Keratinocyte (primary cell): ENCODE data around the gene ARID1B. TPM values are rescaled to one million over a fixed set of nuclear protein-coding genes. Genes with fewer than 3 reads are reported as not detected.

Source experiments
- DNase-seq: peaks from one replicate; pipeline ENCODE4 v3.0.0-alpha.2; 2011; ENCODE audit warnings: low read depth, missing footprints, low spot score
- FAIRE-seq: peaks from 2 replicates; lab custom pipeline; 2011; peaks lifted over from hg19 to GRCh38; lab: Jason Lieb, UNC
- H2AFZ ChIP-seq: 2 replicates; pipeline ENCODE4 v1.6.0; 2012; ENCODE audit warnings: low read length, control low read depth, inconsistent platforms; ENCODE audit not compliant: control insufficient read depth
- H3K27ac ChIP-seq: 2 replicates; pipeline ENCODE4 v1.5.1; 2011; ENCODE audit warnings: low read length; ENCODE audit not compliant: control insufficient read depth, insufficient read depth
- H3K27me3 ChIP-seq: 3 replicates; pipeline ENCODE4 v1.6.0; 2011; ENCODE audit warnings: low read length; ENCODE audit not compliant: control insufficient read depth, insufficient read depth; ENCODE audit errors: extremely low read depth
- H3K36me3 ChIP-seq, 2 experiments: 2 replicates in 1 of 2; 3 replicates in 1 of 2; pipeline ENCODE4 v1.5.1; 2011; ENCODE audit warnings: low read length in 2 of 2, mild to moderate bottlenecking in 1 of 2; ENCODE audit not compliant: control insufficient read depth in 2 of 2, insufficient read depth in 2 of 2; ENCODE audit errors: extremely low read depth in 1 of 2
- H3K4me1 ChIP-seq: 3 replicates; pipeline ENCODE4 v1.5.1; 2011; ENCODE audit warnings: low read length; ENCODE audit not compliant: control insufficient read depth, insufficient read depth; ENCODE audit errors: extremely low read depth
- H3K4me2 ChIP-seq: 3 replicates; pipeline ENCODE4 v1.6.0; 2011; ENCODE audit warnings: low read depth, low read length; ENCODE audit not compliant: control insufficient read depth, insufficient read depth; ENCODE audit errors: extremely low read depth
- H3K4me3 ChIP-seq, 3 experiments: fragments of 200-600 bp in 1 of 3; sonication (generic) in 1 of 3; 2 replicates in 2 of 3; 3 replicates in 1 of 3; pipeline ENCODE4 v1.5.1; 2011 to 2016; ENCODE audit warnings: low read length in 3 of 3, mild to moderate bottlenecking in 3 of 3, control low read depth in 2 of 3, inconsistent platforms in 1 of 3, low read depth in 1 of 3, mixed read lengths in 1 of 3, mixed run types in 1 of 3, moderate library complexity in 1 of 3; ENCODE audit not compliant: control insufficient read depth in 2 of 3, insufficient read depth in 2 of 3; ENCODE audit errors: extremely low read depth in 1 of 3
- H3K79me2 ChIP-seq: 2 replicates; pipeline ENCODE4 v1.6.0; 2012; ENCODE audit warnings: low read length; ENCODE audit not compliant: control insufficient read depth, insufficient read depth
- H3K9ac ChIP-seq: 3 replicates; pipeline ENCODE4 v1.6.0; 2011; ENCODE audit warnings: low read length; ENCODE audit not compliant: control insufficient read depth, insufficient read depth; ENCODE audit errors: extremely low read depth
- H3K9me1 ChIP-seq: 3 replicates; pipeline ENCODE4 v1.6.0; 2011; ENCODE audit warnings: low read length; ENCODE audit not compliant: control insufficient read depth, insufficient read depth; ENCODE audit errors: extremely low read depth
- H3K9me3 ChIP-seq: 2 replicates; pipeline ENCODE4 v1.5.1; 2012; ENCODE audit warnings: low read depth, low read length; ENCODE audit not compliant: control insufficient read depth
- H4K20me1 ChIP-seq: 3 replicates; pipeline ENCODE4 v1.6.0; 2011; ENCODE audit warnings: low read length; ENCODE audit not compliant: control insufficient read depth, insufficient read depth; ENCODE audit errors: extremely low read depth
- EZH2 ChIP-seq: IDR thresholded peaks from one replicate; pipeline ENCODE4 v1.6.1; 2012; ENCODE audit warnings: inconsistent platforms, mild to moderate bottlenecking, low read length, moderate library complexity
- dilution Hi-C: fragments of 300-500 bp; cut with MboI; formaldehyde crosslinking; loops from one replicate; pipeline ENCODE4 v1.7.0; 2020; ENCODE audit warnings: low sequenced_read_pairs; ENCODE audit not compliant: extremely low pct_ligation_motif_present
- polyA plus RNA-seq, 5 experiments: library from polyadenylated mRNA; depleted of rRNA in 3 of 5; stranded (reverse) in 3 of 5; stranded (forward) in 1 of 5; unstranded in 1 of 5; fragments of >200 nt; gene quantifications; 1 replicate in 1 of 5; 2 replicates in 3 of 5; 3 replicates in 1 of 5; pipeline versions ENCODE4 v1.2.1 to v1.2.3, GENCODE V29; 2011 to 2012; ENCODE audit warnings: missing spikeins in 2 of 5, low read depth in 1 of 5, low replicate concordance in 1 of 5
- TF ChIP-seq, protein P1 (sequence below), 3 experiments: IDR thresholded peaks in 1 of 3; conservative IDR thresholded peaks in 1 of 3; optimal IDR thresholded peaks in 1 of 3; 2 replicates in 2 of 3; 3 replicates in 1 of 3; pipeline versions ENCODE3 to v1.5.1; 2011; ENCODE audit warnings: low read length in 3 of 3, mild to moderate bottlenecking in 3 of 3, moderate library complexity in 2 of 3, control low read depth in 1 of 3, inconsistent platforms in 1 of 3; ENCODE audit not compliant: insufficient read depth in 2 of 3; ENCODE audit errors: extremely low read depth in 1 of 3

Gene ARID1B
- polyA plus RNA-seq, 1 donor (not counting 4 experiments of a cell fraction or from before 2014, with no cell fraction given): 14.9 TPM

DNA sequence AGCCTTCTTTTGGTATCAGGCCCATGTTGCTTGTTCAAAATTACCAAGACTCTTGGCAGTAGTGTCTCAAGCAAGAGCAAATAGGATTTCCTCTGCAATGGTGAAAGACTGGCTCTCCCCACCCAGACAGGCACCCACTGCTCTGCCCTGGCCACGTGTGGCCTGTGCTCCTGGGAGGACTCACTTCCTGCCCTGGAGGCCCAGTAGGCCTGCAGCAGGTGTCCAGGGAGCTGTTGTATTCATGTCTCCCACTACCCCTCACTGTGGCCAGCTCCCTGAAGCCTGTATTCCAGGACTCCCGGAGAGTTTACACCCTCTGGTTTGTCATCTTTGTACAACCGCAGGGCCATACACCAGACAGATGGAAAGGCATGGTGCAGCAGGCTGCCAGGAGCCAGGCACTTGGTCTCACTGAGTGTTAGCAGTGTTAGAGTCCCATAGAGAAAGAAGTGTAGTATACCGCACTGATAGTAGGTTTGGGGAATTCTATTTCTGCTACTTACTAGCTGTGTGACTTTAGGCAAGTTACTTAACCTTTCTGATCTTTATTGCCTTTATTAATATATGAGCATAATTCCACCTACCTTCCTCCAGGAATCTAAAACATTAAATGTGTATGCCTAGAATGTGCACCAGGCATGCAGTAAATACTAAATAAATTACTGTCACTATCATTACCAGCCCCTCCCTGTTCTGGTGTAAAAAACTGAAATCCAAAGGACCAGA lies 386.4 kb downstream of the ARID1B start:
- DNase-seq (no peak), FAIRE-seq (no peak)
- Histone ChIP-seq H3K4me3 (no peak overlapping the region), H3K9me1 (no peaks in the 10 kb centered on the region), H3K4me1 (no peaks in the 10 kb centered on the region), H3K79me2 (no peaks in the 10 kb centered on the region), H3K27me3 (no peaks in the 10 kb centered on the region), H2AFZ (no peak overlapping the region), H3K27ac (no peak overlapping the region), H3K4me2 (no peak overlapping the region), H3K36me3 (peaks cover 0 to 6% of the 10 kb centered on the region in 2 experiments), H3K9ac (no peak overlapping the region), H4K20me1 (no peaks in the 10 kb centered on the region), H3K9me3 (no peaks in the 10 kb centered on the region)
- TF ChIP-seq, protein P1, sequence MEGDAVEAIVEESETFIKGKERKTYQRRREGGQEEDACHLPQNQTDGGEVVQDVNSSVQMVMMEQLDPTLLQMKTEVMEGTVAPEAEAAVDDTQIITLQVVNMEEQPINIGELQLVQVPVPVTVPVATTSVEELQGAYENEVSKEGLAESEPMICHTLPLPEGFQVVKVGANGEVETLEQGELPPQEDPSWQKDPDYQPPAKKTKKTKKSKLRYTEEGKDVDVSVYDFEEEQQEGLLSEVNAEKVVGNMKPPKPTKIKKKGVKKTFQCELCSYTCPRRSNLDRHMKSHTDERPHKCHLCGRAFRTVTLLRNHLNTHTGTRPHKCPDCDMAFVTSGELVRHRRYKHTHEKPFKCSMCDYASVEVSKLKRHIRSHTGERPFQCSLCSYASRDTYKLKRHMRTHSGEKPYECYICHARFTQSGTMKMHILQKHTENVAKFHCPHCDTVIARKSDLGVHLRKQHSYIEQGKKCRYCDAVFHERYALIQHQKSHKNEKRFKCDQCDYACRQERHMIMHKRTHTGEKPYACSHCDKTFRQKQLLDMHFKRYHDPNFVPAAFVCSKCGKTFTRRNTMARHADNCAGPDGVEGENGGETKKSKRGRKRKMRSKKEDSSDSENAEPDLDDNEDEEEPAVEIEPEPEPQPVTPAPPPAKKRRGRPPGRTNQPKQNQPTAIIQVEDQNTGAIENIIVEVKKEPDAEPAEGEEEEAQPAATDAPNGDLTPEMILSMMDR (optimal IDR thresholded peaks at IDR 0.05 in 1 of 3, IDR thresholded peaks at IDR 0.05 in 1 of 3, conservative IDR thresholded peaks at IDR 0.05 in 1 of 3; ENCODE audit: extremely low read depth in 1 of 3, insufficient read depth in 2 of 3, low read length in 3 of 3): no peak
- TF ChIP-seq EZH2: no peak
- dilution Hi-C loops: no loop called here

DNA sequence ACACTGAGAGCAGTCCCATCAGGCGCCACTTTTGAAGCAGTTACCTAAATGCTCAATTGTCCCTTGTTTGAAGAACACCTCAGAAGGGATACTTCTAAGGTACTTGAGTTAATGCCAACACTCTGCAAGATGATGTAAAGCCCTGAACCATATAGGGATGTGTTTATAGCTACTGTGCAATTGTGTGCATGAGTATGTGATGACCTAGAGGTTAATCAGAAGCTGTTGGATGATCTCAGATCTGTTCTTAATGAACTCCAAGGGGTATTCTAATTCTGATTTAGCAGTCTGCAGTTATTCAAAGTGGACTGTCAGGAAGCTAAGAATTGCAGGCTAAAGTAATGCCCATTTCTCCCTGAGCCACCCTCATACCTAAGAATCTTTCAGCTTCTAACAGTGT lies 387.8 kb downstream of the ARID1B start:
- FAIRE-seq: peak; percentile 64

More for the DNA sequence above, 387.8 kb downstream of the ARID1B start:
- Histone ChIP-seq H3K36me3 (peaks cover 6 to 7% of the 10 kb centered on the region in 2 experiments), H3K9me1 (no peaks in the 10 kb centered on the region), H3K27ac (no peak overlapping the region), H3K9me3 (no peaks in the 10 kb centered on the region), H3K27me3 (no peaks in the 10 kb centered on the region), H3K79me2 (no peaks in the 10 kb centered on the region), H3K4me1 (no peaks in the 10 kb centered on the region), H4K20me1 (no peaks in the 10 kb centered on the region), H3K4me2 (no peak overlapping the region), H2AFZ (no peak overlapping the region), H3K9ac (no peak overlapping the region), H3K4me3 (no peak overlapping the region)
- TF ChIP-seq, protein P1 (optimal IDR thresholded peaks at IDR 0.05 in 1 of 3, IDR thresholded peaks at IDR 0.05 in 1 of 3, conservative IDR thresholded peaks at IDR 0.05 in 1 of 3; ENCODE audit: extremely low read depth in 1 of 3, insufficient read depth in 2 of 3, low read length in 3 of 3): no peak
- TF ChIP-seq EZH2: no peak
- dilution Hi-C loops: no loop called here
- no peak for DNase-seq
